ENCODE results near the gene GLCE.
A peak's percentile ranks its signal among the peaks of the same experiment; 100 is the strongest.

GLCE gene

DNA sequence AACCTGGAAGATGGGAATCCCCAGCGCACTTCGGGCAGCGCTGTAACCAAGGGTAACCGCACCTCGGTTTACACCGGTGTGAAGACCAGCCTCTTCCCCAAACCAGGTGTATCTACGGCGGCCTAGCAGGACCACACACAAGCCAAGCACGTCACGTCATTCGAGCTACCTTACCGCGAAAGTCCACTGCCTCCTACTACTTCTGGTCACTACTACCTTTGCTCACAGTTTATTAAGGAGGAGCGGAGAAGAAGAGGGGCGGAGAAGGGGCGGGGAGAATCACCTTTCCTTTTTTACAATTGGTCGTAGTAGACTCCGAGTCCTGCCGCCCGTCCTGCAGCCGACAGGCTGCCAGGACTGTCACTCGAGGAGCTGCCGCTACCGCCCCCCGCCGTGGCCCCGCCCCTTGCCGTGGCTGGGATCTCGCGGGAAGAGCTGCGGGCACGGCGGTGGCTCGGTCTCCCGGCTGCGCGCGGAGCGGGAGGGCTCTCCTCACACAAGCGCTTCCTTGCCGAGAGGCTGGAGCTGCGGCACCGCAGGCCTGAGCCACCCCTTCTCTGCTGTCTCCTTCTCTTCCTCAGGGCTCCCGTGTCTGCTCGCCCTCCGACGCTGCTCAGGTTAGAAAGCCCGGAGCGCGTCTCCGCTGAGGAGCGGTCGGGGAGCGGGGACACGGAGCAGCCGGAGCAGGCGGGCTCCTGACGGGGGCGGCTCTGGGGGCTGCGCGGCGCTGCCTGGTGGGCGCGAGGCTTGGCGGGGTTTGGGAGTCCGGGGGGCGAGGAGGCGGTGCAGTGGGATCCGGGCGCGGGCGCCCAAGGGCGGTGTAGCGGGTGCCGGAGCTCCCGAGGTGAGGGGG lies at the start of gene GLCE:
Gene GLCE (plus strand): TSS at position 495 of the 853 bp plus-strand sequence. CDS start 95,172 bp downstream, outside the sequence.
- peak; percentile 93 to 96 for DNase-seq

DNA sequence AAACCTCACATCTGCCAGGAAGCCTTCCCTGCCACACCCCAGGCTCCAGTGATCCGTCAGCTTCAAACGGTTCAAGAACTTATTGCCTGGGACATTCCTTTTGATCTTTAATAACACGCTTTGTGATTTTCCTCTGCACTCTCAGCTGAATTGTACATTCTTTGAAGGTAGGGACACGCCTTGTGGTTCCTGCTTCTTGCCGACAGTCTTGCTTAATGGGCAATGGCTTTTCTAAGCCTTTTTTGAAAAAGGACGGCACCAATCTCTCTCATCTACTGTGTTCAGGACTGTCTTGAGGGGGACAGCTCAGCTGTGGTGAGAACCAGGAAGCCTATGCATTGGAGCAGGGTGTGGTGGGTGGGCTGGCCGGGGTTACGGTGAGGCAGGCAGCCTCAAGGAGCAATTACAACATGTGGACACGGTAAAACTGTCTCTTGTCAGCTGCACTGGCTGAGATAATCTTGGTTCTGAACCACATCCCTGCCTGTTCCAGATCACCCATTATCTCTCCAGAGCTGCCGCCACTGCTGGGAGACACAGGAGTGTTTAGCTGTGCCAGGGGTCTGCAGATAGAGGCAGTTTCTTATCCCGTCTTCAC lies 46.0 kb upstream of the GLCE start:
- DNase-seq: no peak

DNA sequence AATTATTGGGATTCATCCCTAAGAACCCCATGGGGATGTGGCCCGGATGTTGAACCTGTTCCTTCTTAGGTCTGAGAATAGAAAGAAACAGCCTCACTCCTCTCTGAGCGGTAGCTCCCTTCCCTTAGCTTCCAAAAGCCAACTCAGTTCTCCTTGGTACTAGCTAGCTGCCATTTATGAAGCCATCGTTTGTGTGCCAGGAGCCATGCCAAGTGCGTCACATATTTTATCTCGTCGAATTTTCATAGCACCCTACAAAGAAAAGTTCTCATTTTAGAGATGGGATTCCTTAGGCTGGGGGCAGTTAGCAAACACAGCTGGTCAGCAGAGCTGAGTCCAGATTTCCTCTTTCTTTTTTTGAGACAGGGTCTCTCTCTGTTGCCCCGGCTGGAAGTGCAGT lies 45.4 kb upstream of the GLCE start:
- no peak for DNase-seq

DNA sequence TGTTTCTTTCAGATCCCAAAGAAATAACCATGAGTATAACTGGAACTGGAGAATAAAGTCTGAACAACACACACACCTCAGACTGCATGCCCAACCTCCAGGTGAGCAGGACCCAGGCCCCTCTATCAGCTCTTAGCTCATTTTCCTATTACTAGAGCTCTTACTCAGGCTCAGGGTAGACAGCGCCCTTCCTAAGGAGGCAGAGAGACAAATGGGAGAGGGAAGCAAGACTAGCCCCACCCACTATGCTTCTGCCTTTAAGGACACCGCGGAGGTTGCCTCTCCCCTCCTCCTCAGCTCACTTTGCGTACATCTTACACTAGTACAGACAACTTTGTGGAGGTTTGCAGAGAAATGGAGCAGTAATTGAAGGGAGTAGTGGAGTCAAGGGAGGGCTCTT lies 44.0 kb upstream of the GLCE start:
- no peak for DNase-seq

DNA sequence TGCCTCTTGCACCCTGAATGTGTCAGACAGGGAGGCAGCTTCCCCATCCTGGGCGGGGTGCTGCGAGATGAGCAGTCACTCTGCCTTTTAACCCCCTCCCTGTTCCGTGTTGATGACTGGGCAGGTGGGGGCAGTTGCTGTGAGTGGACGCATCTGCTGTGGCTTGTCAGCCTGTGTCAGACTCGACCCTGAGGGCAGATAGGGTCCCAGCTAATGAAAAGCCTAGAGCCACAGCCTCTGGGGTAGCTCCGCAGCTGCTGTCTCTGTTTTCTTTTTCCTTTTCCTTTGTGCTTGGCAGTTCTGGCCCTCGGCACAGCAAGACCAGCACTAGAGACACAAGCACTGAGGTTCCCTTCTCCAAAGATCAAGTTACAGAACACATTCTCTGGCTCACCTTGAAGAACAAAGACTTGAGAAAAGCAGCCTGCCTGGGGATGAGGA lies 43.0 kb upstream of the GLCE start:
- no peak for DNase-seq

DNA sequence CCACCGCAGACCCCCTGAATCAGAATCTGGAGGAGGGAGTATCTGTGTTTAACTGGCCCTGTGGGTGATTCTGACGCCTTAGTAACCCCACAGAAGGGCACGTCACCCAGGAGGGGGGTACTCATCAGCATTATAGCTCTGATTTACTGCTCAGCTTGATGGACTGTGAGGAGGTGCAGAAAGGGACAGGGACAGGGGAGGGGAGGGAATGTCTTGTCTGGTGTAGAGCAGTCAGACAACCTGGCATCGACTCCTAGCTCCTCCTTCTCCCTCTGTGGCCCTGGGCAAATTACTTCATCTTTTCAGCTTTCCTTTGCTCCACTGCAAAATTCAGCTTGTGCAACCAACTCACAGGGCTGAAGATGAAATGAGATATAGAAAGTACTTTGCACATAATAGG lies 42.3 kb upstream of the GLCE start:
- DNase-seq: no peak

DNA sequence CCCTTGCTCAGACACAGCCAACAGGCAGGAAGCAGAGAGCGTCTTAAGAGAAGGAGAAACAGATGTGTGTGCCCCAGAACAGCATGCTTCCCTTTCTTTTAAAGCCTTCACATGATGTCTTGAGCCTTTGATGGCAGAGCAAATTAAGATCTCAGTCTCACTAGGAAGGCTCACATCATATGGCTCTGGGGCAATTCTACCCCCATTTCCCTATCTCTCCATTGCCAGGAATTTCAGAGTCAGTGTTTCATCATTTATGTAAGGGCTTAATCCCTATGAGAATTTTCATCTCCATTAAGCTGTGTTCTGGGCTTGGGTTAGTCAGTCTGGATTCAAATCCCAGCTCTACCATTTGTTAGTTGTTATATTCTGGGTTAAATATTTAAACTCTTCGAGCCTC lies 41.4 kb upstream of the GLCE start:
- no peak for DNase-seq

DNA sequence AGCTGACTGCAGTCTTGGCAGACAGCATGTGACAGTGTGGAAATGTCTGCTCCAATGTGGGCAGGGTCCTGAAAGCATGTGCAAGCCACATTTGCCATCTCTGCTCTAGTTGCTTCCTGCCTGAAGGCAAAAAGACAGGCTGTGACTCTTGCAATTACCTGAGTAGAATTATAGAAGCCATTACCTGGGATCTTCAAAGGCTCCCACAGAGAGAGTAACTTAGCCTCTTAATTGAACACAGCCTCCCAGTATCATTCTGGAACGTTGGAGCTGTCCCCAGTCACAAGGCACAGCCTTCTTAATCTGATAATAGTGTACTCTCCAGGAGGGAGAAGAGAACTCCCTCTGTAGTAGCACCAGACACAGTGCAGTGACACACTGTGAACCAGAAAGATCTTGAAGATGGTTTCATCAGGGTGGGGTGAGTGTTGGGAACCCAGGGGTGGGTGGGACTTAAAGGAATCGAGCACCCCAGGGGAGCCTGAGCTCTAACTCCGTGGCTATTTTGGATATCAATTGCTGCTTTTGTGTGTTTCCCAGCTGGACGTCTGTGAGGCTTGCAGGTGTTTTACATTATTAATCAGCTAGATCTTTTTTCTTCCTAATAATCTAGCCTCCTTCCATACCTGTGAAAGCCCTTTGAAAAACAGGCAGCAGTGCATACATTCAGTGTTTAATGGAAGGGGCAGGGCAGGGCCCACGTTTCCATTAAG lies 40.6 kb upstream of the GLCE start:
- DNase-seq: no peak

DNA sequence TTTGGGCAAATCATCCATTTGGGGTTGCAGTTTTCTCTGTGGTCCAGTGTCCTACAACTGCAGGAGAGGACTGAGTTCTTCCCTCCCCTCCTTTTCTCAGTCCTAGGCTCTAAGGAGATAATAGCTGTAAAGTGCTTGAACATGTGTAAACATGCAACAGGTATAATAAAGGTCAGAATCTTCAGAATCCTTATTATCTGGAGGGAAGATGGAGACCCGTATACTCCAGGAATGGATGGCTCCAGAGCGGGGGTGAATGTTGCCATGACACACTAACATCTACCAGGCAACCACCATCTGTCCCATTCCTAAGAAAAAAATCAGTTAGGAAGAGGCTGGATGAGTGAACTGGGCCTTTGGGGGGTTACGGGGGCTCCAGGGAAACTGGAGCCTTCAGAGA lies 39.7 kb upstream of the GLCE start:
- DNase-seq: no peak

DNA sequence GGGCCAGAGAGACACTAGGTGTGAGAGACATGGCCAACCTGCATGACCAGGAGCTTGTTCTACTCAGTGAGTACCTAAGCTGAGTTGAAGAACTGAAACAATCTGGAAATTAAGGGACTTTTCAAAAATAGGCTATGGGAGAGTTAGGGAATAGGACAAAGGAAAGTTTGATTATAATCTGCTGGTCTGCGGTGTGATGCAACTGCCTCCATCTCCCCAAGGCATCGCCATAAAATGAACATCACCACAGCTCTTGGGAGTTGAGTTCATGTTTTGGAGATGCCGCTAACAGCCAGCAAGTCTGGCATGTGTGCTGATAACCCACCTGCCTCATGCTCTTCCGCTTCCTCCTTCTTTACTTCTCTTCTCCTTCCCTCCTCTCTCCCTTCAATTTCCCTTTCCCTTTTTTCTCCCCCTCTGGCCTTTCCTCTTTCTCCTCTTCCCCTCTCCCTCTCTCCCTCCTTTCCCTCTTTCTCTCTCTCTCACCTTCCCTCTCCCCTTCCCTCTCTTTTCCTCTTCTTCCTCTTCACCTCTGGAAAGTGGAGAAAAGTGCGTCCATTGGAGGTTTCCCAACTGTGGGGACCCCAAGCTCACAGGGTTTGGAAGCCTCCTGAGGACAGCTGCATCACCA lies 39.1 kb upstream of the GLCE start:
- no peak for DNase-seq

DNA sequence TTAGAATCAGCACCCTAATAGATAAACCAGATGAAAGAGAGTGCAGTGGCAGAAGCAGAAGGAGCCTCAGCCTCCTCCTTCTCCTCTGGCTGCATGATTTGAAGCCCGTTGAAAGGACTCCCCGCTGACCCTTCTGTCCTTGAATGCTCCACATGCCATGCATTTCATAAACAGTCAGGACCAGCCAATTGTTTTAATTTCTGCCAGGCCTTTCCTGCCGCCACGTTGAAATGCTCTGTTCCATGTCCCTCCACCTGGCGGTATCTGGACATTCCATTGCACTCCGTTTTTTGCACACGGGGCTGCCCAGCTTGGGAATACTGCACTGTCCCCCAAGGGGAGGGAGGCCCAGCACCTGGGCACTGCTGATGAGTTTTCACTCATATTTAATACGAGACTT lies 35.2 kb upstream of the GLCE start:
- DNase-seq: no peak

DNA sequence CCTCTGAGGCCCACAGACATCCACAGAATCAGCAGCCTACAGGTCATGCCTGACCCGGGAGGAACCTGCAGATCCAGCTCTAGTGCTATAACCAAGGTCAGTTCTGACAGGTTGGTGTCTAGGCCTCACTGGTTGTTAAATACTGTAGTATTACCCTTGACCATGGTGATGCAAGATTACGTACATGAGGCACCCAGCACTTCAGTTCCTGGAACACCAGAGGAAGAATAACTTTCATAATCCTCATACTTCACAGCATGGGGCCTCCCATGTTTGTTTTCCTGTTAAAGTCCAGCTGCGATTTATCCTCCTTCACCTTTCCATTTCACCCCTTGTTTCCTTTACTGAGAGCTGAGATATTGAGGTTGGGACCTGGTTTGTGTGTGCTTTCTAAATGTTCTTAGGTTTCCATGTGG lies 34.4 kb upstream of the GLCE start:
- DNase-seq: peak; percentile 53 to 67

DNA sequence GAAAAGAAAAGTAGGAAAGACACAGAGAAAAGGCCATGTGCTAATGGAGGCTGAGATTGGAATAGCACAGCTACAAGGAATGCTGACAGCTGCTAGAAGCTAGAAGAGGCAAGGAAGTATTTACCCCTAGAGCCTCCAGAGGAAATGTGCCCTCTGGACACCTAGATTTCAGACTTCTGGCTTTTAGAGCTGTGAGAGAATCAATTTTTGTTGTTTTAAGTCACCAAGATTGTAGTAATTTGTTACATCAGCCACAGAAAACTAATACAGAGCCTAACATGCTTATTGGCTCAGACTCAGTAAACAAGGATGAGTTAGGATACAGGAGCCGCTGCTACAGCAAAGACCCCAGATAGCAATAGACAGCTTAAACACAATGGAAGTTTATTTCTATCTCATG lies 33.1 kb upstream of the GLCE start:
- DNase-seq: no peak

DNA sequence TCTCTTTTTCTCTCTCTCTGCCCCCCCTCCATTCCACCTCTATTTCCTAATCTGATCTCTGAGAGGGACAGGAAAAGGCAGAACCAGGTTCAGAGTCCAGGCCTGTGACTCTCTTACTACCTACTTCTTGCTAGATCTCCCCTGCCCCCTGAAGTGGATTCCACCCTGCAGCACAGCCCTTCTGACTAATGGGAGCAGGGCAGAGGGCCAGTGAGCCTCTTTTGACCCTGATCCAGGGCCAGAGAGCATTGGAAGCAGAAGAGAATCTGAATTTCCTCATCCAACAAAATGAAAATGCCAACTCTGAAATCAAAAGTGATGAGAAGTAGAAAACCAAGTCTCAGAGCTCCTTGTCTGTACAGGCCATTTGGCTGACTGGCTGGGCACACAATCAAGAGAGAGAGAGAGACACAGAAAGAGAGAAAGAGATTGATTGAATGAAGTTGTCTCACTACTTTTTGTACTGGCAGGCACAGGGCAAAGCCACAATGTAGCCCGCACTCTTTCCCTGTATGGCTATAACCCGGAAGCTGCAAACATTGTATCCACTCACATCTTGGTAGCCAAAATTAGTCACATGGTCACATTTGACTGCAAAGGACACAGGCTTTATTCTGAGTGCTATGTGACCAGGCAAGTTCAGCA lies 31.6 kb upstream of the GLCE start:
- DNase-seq: peak in 1 of 2 donors; percentile 15

DNA sequence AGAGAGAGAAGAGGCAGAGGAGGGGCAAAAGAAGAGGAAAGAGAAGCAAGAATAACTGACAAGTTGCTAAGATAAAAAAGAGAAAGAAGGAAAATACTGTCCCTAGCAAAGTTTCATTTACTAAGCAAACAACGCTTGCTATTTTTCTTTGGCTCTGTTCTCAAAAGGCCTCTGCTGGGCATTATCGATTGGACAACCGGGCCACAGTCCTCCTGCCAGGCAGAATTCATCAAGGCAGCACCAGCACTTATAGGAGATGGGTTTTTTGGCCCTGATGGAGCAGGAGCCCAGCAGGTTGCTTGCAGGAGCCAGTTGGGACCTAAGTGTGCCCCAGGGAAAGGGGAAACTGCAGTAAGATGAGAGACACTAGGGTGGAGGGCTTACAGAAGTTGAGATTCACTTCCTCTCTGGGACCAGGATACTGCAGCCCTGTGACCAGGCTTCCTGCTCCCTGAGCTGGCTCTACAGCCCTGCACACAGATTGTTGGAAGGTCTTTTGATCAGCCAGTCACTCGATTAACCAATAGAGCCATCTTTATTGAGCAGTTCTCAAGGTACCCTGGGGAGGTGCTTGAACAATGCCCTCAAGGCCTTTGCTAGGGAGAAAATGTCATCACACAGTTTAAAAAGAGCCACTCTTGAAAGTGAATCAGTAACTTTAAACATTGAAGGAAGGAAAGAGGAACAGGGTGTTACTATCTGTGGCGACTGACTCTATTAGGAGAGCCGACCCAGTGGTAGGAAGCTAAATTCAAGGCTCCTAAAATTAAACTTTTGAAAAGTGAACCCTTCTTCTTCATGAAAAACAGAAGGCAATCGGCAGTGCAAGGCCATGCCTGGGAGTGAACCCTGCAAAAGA lies 28.8 kb upstream of the GLCE start:
- DNase-seq: peak; percentile 40 to 64

DNA sequence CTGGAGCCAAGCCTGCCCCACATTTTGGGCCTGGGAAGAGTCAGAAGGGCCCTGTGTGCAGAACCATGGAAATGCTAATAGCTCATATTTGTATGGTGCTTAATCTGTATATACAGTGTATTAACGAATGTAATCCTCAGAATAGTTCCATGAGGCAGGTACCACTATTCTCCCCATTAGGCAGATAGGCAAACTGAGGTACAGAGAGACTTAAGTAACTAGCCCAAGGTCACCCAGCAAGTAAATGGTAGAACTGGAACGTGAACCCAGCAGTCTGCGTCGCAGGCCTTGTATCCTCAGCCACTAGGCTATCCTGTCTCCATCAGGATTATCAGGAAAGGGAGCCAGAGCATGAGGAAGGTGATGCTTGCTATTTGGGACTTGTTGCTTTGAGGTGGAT lies 28.0 kb upstream of the GLCE start:
- DNase-seq: no peak

DNA sequence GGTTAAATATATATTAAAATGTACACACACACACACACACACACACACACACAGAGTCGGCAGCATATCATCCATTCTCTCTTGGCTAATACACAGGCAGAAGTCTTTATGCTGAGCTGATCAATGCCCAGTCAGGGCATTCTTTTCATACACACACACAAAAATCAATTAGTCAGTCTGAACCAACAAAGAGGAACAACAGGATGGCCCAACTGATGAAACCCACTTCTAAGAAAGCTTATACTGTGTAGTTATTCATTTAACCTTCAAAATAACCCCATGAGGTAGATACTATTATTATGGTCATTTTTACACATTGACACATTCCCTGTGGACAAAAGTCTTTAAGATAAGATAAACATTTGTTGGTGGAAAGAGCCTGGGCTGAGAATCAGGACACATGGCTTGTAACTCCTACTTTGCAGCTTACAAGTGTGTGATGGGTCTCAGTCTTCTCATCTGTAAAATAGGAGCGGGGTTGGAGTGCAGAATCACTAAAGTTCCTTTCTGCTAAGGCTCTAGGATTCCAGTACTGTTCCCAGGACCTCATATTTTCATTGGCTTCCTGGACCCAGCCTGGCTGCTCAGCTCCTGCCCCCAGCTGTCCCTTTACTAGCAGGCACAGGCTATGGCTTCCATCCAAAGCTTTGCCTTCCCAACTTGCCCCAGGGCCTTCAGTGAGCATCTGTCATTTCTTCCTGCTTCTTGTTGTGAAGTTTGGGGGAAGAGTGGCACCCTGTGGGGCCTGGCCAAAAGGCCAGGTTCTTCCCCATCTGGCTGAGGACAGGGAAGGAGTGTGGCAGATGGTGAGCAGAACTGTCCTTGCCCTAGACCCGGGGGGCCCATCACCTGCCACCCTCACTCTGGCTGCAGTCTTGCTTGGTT lies 27.2 kb upstream of the GLCE start:
- DNase-seq: peak; percentile 47 to 50

DNA sequence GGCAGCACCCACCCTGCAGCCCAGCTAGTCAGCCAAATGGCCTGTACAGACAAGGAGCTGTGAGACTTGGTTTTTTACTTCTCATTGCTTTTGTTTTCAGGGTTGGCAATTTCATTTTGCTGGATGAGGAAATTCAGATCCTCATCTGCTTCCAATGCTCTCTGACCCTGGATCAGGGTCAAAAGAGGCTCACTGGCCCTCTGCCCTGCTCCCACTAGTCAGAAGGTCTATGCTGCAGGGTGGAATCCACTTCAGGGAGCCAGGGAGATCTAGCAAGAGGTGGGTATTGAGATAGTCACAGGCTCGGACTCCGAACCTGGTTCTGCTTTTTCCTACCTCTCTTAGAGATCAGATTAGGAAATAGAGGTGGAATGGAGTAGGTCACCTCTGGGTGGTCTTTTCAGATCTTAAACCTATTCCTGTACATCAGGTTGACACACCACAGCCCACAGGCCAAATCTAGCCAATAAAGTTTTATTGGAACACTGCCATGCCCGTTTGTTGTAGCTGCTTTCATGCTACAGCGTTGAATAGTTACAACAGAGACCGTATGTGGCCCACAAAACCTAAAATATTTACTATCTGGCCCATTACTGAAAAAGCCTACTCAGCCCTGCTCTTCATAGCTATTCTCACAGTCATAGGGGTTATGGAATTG lies 26.4 kb upstream of the GLCE start:
- DNase-seq: no peak

DNA sequence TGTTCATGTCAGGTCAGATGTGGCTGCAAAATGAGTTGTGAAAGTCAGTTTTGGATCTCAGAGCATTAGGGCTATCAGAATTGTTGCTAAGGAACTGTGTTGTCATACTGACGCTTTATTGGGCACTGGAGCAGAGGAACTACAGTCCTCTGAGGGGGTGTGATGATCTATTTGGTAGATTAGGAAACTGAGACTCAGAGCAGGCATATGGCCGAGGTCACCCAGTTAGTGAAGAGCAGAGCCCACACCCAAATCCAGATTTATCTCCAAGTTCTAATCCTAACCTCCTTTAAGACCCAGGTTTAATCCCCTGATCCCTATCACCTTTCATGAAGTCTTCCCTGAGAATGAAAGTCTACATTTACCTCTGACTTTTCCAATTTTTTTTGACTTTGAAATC lies 25.6 kb upstream of the GLCE start:
- peak; percentile 48 to 66 for DNase-seq

DNA sequence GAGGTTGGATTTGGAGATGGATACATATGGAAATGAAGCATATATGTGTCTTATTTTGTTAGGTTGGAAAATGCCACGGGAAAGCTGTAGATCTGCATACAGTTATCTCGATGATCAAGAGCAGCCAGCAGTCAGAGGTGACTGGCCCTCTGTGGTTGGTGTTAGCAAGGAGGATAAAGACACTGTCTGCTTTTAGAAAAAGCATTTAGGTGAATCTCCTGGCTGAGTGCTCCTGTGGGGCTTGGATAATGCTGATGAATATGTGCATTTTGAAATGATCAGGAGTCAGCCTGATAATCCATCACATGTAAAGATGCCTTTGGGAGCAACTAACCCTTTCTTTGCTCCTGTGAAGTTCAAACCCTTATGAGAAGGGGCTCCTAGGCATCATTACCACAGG lies 24.9 kb upstream of the GLCE start:
- DNase-seq: no peak
